DND-41 (cell line): Measurements from ENCODE around the gene NPPC.

Experiments used
- EZH2 ChIP-seq: IDR thresholded peaks from 3 replicates; pipeline ENCODE4 v1.6.1; 2012; ENCODE audit warnings: borderline replicate concordance, low read depth, mild to moderate bottlenecking, moderate library complexity, low read length, inconsistent platforms; ENCODE audit not compliant: severe bottlenecking
- TF ChIP-seq, protein P1 (sequence below): IDR thresholded peaks from 2 replicates; pipeline ENCODE4 v1.5.1; 2012; ENCODE audit warnings: borderline replicate concordance, low read length, moderate library complexity, mild to moderate bottlenecking; ENCODE audit not compliant: poor library complexity, severe bottlenecking; ENCODE audit errors: extremely low read depth

DNA sequence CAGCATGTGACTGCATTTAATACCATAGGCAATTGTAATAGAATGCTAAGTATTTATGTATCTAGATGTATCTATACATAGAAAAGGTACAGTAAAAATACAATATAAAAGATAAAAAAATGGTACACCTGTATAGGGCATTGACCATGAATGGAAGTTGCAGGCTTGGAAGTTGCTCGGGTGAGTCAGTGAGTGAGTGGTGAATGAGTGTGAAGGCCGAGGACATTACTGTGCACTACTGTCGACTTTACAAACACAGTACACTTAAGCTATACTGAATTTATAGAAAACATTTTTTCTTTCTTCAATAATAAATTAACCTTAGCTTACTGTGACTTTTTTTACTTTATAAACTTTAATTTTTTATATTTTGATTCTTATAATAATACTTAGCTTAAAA is 44.3 kb upstream of the NPPC start:
- TF ChIP-seq, protein P1, sequence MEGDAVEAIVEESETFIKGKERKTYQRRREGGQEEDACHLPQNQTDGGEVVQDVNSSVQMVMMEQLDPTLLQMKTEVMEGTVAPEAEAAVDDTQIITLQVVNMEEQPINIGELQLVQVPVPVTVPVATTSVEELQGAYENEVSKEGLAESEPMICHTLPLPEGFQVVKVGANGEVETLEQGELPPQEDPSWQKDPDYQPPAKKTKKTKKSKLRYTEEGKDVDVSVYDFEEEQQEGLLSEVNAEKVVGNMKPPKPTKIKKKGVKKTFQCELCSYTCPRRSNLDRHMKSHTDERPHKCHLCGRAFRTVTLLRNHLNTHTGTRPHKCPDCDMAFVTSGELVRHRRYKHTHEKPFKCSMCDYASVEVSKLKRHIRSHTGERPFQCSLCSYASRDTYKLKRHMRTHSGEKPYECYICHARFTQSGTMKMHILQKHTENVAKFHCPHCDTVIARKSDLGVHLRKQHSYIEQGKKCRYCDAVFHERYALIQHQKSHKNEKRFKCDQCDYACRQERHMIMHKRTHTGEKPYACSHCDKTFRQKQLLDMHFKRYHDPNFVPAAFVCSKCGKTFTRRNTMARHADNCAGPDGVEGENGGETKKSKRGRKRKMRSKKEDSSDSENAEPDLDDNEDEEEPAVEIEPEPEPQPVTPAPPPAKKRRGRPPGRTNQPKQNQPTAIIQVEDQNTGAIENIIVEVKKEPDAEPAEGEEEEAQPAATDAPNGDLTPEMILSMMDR, result no peak
- no peak for TF ChIP-seq EZH2
